COLO829 (cell line): ENCODE results near the gene CHST12.
A peak's percentile ranks its signal among the peaks of the same experiment; 100 is the strongest.
"Not testable (repeated sequence)": the region's sequence is repeated elsewhere in the genome, so short reads cannot be mapped to it uniquely, and the experiment has no call there.

Experiments
- DNase-seq: peaks from one replicate; pipeline ENCODE4 v3.0.0; 2012; ENCODE audit warnings: low spot score

CHST12 gene

GRCh38 chr7:2403718-2404648 lies 572 bp downstream of the CHST12 start:
- DNase-seq, result peak; percentile 59

GRCh38 chr7:2404714-2405119 lies 1.3 kb downstream of the CHST12 start:
- no peak for DNase-seq

GRCh38 chr7:2405201-2405600 lies 1.8 kb downstream of the CHST12 start:
- no peak for DNase-seq

GRCh38 chr7:2405601-2406345 lies 2.4 kb downstream of the CHST12 start:
- DNase-seq, result no peak

GRCh38 chr7:2409745-2410414 lies 6.5 kb downstream of the CHST12 start:
- DNase-seq, result no peak

GRCh38 chr7:2411049-2411448 lies 7.6 kb downstream of the CHST12 start:
- DNase-seq, result no peak

- DNase-seq, result no peak
Observed at GRCh38 chr7:2411815-2412586, 8.6 kb downstream of the CHST12 start.

- DNase-seq, result no peak
Observed at GRCh38 chr7:2412587-2413201, 9.3 kb downstream of the CHST12 start.

GRCh38 chr7:2416063-2416462 lies 12.7 kb downstream of the CHST12 start:
- DNase-seq, result no peak

GRCh38 chr7:2416650-2417049 lies 13.2 kb downstream of the CHST12 start:
- no peak for DNase-seq

GRCh38 chr7:2417178-2417577 lies 13.8 kb downstream of the CHST12 start:
- not testable (repeated sequence) for DNase-seq

- no peak for DNase-seq
Observed at GRCh38 chr7:2417981-2418481, 14.6 kb downstream of the CHST12 start.

- DNase-seq, result no peak
Observed at GRCh38 chr7:2420216-2420933, 17.0 kb downstream of the CHST12 start.

- DNase-seq, result no peak
Observed at GRCh38 chr7:2421943-2422310, 18.5 kb downstream of the CHST12 start.

GRCh38 chr7:2425749-2426148 lies 22.3 kb downstream of the CHST12 start:
- DNase-seq, result no peak

GRCh38 chr7:2431260-2431867 lies 28.0 kb downstream of the CHST12 start:
- no peak for DNase-seq

- no peak for DNase-seq
Observed at GRCh38 chr7:2432910-2433712, 29.7 kb downstream of the CHST12 start.

- no peak for DNase-seq
Observed at GRCh38 chr7:2433713-2434550, 30.5 kb downstream of the CHST12 start.
